ENCODE measurements around the gene EP300.
"Not testable (repeated sequence)": the region's sequence is repeated elsewhere in the genome, so short reads cannot be mapped to it uniquely, and the experiment has no call there.

Gene EP300

GRCh38 chr22:41092023-41092817 is at the start of gene EP300:
Gene EP300, plus strand, starts transcription at chr22:41092592. Its CDS starts 413 bp downstream, at chr22:41093005.
- DNase-seq: peak; percentile 89

DNA sequence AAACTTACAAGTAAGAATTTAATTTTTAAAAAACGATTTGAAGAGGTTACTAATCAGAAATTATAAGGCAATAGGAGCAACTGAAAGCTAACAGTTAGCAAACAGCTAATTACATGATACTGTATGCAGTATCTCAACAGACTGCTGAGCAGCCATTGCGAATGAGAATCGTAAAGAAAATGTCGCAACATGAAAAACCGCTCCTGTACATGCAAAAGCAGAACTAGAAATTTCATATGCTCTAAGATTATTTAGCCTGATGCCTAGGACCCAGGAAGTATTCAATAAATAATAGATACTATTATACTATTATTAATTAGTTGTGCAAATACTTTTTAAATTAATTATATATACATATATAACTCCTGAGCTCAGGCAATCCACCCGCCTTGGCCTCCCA is 48.7 kb upstream of the EP300 start:
- no peak for DNase-seq

DNA sequence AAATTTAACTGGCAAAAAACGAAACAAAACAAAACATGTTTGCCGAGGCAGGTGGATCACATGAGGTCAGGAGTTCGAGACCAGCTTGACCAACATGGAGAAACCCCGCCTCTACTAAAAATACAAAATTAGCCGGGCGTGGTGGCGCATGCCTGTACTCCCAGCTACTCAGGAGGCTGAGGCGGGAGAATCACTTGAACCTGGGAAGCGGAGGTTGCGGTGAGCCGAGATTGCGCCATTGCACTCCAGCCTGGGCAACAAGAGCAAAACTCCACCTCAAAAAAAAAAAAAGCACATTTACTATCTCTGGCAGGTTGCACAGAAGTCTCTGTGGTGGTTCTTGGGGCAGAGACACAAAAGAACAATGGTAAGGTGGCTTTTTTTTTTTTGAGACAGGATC is 46.8 kb upstream of the EP300 start:
- not testable (repeated sequence) for DNase-seq

GRCh38 chr22:41047801-41048211 is 44.6 kb upstream of the EP300 start:
- DNase-seq: no peak

GRCh38 chr22:41048345-41048744 is 44.0 kb upstream of the EP300 start:
- not testable (repeated sequence) for DNase-seq

GRCh38 chr22:41048791-41049717 is 43.3 kb upstream of the EP300 start:
- no peak for DNase-seq

GRCh38 chr22:41049795-41050194 is 42.6 kb upstream of the EP300 start:
- DNase-seq: not testable (repeated sequence)

- DNase-seq: no peak
Measured at GRCh38 chr22:41050883-41051282, 41.5 kb upstream of the EP300 start.

GRCh38 chr22:41052661-41053490 is 39.5 kb upstream of the EP300 start:
- DNase-seq: no peak

GRCh38 chr22:41057076-41057475 is 35.3 kb upstream of the EP300 start:
- DNase-seq: no peak

DNA sequence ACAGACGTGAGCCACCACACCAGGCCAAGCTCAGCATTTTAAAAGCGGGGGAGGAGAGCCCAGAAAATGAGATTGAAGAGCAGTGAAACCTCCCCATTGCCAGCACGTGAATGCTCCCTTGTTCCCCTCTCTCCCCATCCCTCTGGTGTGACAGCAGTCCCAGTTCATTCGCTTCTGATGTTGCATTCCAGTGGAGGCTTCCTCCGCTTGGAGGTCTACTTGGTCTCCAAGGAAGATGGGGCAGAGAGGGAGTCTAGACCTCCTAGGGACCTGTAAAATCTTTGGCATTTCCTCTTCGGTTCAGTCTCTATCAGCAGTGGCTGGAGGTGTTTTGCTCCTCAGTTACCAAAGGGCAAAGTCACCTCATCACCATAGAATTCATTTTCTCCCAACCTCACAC is 30.2 kb upstream of the EP300 start:
- no peak for DNase-seq

GRCh38 chr22:41064326-41064725 is 28.1 kb upstream of the EP300 start:
- DNase-seq: not testable (repeated sequence)

- DNase-seq: not testable (repeated sequence)
Measured at GRCh38 chr22:41066341-41066740, 26.1 kb upstream of the EP300 start.

- not testable (repeated sequence) for DNase-seq
Measured at GRCh38 chr22:41067968-41068367, 24.4 kb upstream of the EP300 start.

GRCh38 chr22:41070665-41071331 is 21.6 kb upstream of the EP300 start:
- DNase-seq: no peak

GRCh38 chr22:41074061-41074460 is 18.3 kb upstream of the EP300 start:
- no peak for DNase-seq

DNA sequence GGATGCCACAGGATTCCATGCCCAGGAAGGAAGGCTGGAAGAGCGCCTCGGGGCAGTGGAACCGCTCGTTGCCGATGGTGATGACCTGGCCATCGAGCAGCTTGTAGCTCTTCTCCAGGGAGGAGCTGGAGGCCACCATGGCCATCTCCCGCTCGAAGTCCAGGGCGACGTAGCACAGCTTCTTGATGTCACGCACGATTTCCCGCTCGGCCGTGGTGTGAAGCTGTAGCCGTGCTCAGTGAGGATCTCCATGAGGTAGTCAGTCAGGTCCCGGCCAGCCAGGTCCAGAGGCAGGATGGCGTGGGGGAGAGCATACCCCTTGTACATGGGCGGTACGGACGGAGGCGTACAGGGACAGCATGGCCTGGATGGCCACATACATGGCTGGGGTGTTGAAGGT is 17.9 kb upstream of the EP300 start:
- DNase-seq: no peak

DNA sequence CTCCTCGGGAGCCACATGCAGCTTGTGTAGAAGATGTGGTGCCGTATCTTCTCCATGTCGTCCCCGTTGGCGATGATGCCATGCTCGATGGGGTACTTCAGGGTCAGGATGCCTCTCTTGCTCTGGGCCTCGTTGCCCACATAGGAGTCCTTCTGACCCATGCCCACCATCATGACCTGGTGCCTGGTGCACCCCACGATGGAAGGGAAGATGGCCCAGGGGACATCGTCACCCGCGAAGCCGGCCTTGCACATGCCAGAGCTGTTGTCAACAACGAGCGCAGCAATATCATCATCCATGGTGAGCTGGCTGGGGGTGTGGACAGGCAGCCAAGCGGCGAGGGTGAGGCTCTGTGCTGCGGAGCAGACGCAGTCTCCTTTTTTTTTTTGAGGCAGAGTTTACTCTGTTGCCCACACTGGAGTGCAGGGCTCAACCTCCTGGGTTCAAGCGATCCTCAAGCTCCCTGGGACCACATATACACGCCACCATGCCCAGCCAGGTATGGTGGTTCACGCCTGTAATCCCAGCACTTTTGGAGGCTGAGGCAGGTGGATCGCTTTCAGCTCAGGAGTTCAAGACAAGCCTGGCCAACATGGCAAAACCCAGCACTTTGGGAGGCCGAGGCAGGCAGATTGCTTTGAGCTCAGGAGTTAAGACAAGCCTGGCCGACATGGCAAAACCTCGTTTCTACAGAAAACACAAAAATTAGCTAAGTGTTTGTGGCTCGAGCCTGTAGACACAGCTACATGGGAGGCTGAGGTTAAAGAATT is 17.3 kb upstream of the EP300 start:
- DNase-seq: no peak

- DNase-seq: no peak
Measured at GRCh38 chr22:41075946-41076345, 16.4 kb upstream of the EP300 start.

DNA sequence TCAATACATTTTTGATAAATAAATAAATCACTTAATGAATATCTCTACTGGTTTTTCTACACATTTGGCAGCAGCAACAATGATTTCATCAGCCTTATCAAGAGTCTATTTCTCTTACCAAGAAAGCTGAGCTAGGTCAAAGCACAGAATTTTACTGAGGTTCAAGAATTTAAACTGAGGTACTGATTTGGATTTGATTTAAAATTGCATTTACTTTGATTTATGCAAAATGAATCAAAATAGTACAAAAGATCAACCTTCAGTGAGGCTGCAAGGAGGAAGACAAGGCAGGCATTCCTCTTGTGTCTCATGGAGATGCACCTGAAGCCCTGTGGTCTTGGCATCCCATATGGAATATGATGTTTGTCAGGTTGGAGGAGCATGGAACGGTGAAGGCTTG is 15.5 kb upstream of the EP300 start:
- DNase-seq: no peak

- no peak for DNase-seq
Measured at GRCh38 chr22:41078931-41079330, 13.5 kb upstream of the EP300 start.

DNA sequence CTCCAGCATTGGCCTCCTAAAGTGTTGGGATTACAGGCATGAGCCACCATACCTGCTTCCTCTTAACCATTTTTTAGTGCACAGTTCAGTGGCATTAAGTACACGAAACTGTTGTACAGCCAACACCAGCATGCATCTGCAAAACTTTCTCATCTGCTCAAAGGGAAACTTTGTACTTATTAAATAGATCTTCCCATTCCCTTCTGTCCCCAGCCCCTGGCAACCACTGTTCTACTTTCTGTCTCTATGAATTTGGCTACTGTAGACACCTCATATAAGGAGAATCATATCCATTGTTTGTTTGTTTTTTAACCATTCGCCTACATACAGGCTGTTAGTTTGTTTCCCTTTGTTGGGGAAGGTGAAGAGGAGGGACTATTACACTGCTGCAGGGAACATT is 6.5 kb upstream of the EP300 start:
- DNase-seq: no peak

Data from activated gamma-delta T cell treated with Interleukin-2 at 50 U/mL for 16 hours (primary cell).